ENCODE measurements around the gene PRXL2A. TPM values are rescaled to one million over a fixed set of nuclear protein-coding genes. Genes with fewer than 3 reads are reported as not detected.

PRXL2A gene
- total RNA-seq, 1 donor: 6.5 TPM

DNA sequence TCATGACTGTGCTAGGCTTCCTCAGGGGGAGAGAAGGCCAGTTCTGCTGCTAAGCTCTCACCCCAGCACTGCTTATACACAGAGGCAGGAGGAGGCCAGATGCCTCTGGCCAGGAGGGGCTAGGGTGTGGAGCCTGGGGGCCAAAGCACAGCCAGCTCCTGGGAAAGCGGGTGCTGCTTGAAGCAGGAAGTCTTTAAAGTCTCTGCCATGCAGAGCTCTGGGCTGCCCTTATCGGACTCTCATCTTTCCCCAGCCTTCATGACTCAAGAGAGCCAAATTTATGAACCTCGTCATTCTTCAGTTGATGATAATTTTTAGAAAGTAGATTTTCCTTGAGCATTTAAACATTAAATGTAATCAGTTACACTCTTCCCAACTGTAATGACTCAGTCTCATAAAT, 34.5 kb downstream of the PRXL2A start:
- DNase-seq (ENCODE audit: low read depth in 2 of 3, low spot score in 2 of 3): peak in 1 of 3 donors; percentile 28

DNA sequence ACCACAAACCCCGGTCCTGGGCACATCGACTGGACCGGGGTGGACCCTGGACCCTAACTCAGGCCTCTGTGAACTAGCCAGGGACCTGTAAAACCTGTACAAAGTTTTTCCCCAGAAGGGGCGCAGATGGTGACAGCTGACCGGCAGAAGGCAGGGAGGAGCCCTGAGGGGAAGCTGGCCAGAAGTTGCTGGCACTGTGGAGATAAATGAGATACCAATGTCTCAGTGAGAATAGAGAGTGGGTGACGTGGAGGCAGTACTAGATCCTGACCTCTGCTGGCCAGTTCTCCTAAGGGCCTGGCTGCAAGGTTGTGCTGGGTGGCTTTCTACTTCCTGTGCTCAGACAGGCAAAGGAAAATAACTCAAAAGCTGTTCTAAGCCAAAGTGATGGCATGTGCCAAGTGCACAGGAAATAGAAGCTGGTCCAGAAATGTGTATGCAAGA, 35.2 kb downstream of the PRXL2A start:
- DNase-seq (ENCODE audit: low read depth in 2 of 3, low spot score in 2 of 3): peak in 2 of 3 donors; percentile 60

DNA sequence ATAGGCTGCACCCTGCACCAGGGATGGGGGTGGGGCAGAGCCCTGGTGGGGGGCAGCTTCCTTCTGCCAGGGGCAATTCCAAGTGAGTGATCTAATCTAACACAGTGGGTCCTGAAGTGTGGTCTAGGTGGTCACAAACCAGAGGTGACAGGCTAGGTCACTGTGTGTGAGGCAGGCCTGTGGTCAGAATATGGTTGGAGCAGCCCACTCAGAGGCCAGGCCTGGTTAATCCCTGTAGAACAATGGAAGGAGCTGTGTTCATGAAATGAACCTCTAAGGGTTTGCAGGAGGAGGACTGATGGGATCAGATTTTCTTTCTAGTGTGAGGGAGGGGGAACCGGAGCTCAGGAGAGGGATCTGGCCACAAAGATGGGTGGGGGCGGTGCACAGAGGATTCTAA, 35.8 kb downstream of the PRXL2A start:
- DNase-seq (ENCODE audit: low read depth in 2 of 3, low spot score in 2 of 3): no peak

DNA sequence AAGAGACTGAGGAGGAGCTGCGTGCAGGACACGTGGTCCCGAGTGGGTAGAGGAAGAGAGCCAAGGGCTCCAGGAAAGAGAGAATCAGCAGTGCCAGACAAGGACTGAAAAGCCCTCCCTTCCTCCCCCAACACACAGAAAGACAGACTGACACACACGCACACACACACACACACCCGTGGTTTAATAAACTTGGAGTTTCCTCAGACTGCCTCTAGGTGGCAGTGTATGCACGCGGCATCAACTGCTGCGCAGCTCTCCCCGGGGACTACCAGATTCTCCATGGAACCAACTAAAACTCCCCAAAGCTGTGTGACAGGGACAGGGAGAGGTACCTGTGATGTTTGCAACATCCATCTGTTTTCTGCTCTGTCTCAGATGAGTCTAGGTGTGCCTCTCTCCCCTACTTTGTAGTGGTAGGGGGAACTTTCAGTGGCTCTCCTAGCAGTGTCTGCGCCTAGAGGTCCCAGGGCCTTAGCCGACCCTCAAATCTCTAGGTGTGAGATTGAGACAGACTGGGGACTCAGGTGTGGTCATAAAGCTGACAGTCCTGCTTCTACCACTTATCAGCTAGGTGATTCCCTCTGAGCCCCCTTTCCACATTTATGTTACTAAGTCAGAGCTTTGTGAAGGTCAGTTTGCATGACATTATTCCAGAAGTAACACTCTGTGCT, 36.4 kb downstream of the PRXL2A start:
- peak in 2 of 3 donors; percentile 63 to 72 for DNase-seq (ENCODE audit: low read depth in 2 of 3, low spot score in 2 of 3)

DNA sequence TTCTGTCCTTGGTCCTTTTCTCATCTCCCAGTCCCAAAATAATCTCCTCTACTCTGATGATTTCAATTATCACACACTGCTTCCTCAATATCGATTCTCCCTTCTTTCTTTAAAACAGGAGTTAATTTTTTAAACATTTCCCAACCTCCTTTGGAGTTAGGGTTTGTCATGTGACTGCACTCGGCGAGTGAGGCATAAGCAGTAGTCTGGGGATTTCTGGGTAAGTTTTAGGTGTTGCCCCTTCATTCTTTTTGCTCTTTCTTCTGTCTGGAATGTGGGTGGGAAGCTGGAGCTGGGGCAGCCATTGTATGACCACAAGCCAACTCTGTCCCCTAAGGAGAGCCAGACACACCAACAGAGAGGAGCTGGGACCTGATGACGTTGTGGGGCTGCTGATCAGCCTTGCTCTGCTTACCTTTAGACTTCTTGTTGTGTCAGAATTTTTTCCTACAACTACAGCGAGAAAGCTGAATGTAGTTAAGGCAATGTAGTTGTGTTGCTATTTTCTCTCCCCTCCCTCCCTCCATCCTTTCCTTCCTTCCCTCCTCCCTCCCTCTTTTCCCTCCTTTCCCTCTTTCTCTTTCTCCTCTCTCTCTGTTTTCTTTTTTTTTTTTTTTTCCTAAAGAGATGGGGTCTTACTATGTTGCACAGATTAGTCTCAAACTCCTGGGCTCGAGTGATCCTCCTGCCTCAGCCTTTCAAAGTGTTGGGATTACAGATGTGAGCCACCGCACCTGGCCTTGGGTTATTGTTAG, 39.3 kb downstream of the PRXL2A start:
- no peak for DNase-seq (ENCODE audit: low read depth in 2 of 3, low spot score in 2 of 3)

DNA sequence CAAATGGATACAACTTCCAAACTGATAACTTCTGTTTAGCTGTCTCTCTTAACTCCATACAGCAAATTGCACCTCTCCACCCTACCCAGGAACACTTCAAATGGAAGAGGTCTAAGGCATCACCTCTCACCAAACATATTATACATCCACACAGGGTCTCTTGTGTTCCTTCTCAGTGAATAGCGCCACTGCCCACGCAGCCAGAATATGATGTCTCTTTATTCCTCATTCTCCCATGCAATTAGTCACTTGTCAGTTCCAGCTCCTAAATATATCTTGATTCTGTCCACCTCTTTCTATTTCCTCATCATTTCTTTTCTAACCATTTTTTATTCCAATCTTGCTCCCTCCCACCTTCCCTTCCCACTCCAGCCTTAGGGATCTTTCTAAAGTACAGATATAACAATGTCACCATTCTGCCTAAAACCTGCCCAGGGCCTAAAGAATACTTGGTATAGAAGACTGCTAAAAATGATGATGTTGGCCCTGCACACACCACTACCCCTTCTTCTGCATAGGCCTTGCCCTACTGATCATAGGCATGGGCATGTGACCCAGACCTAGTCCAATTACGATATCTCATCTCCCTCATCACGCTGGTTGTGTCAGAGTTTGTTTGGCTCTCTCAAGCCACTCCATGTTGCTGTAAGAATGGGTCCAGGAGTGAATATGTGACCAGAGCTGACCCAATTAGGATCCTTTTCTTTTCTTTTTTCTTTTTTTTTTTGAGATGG, 40.0 kb downstream of the PRXL2A start:
- DNase-seq (ENCODE audit: low read depth in 2 of 3, low spot score in 2 of 3): no peak

DNA sequence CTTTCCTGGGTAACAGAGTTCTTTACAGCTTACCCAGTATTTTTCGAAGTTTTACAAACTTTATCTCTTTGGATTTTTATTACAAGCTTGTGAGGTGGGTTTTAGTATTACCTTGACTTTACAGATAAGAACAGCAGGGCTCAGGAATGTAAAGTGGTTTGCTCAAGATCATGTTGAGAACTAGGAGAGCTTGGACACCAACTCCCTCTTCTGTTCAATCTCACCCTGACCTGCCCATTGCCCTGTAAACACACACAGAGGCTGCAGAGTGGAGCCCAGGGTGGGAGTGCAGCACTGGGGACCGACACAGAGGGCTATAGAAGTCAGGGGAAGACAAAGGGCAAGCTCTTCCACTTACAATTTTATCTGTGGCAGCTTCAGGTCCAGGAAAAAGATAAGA, 41.2 kb downstream of the PRXL2A start:
- DNase-seq (ENCODE audit: low read depth in 2 of 3, low spot score in 2 of 3): no peak

DNA sequence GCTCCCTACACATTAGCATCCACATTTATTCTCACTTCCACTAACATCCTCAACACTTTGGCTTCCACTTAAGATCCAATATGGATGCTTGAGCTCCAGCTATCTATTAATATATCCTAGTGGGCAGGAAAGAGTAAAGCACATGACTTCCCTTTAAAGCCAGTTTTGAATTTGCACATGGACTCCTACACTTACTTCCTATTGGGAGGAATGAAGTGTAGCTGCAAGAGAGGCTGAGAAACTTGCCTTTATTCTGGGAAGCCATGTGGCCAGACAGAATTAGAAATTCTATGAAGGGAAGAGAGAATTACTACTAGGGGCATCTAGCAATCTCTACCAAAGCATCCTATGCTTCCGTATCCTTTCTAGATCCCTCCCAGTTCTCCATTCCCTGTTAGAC, 42.8 kb downstream of the PRXL2A start:
- no peak for DNase-seq (ENCODE audit: low read depth in 2 of 3, low spot score in 2 of 3)

DNA sequence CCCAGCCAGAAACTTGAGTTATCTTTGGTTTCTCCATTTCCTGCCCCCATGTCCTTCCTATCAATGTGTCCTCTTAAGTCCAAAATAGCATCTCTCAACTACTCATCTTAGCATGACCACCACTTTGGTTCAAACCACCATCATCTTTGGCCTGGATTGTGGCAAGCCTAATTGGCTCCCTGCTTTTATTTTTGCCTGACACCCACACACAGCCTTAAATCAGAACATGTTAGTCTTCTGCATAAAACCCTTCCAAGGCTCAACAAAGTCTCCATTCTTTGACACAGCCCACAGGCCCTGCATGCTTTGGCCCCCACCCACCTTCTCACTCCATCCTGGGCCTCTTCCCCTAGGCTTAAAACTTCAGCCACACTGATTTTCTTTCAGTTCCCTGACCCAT, 43.7 kb downstream of the PRXL2A start:
- no peak for DNase-seq (ENCODE audit: low read depth in 2 of 3, low spot score in 2 of 3)

DNA sequence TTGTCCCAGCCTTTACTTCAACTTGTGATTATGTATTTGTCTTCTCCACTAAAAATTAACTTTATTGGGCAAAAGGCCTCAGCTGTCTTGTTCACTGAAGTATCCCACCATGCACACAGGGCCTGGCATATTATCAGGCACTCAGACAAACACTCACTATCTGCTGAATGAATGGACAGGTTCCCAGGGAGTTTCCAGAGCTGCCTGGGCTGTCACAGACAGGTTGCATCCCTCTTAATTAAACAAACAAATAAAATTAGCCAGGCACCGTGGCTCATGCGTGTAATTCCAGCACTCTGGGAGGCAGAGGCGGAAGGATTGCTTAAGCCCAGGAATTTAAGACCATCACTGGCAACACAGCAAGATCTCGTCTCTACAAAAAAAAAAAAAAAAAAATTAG, 44.3 kb downstream of the PRXL2A start:
- no peak for DNase-seq (ENCODE audit: low read depth in 2 of 3, low spot score in 2 of 3)

DNA sequence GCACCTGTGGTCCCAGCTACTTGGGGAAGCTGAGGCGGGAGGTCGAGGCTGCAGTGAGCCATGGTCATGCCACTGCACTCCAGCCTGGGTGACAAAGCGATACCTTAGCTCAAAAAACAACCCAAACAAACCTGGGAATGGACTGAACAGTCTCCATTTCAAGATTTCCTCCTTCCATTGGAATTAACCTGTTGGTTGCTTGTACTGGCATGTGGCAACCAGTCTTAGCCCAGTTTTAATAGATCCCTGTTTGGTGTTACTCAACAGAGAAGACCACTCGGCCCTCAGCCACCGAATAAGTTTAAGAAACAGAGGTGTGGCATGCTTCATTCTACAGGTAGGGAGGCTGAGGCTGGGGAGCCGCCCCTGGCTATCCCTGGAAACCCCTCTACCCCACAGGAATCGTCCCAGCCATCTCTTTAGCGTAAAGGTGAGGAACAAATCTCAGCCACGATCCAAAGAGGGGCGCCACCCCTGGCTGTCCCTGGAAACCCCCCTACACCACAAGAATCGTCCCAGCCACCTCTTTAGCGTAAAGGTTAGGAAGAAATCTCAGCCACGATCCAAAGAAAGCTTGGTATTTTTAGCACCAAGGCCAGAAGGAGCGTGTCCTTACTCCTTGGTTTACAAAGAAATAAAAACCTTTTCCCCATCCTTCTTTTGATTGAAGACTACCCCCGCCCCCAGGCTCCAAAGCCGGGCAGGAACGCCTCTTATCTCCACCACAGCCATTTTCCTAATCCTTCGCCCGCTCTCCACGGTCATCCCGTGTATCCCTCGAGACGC, 44.9 kb downstream of the PRXL2A start:
- DNase-seq (ENCODE audit: low read depth in 2 of 3, low spot score in 2 of 3): no peak

DNA sequence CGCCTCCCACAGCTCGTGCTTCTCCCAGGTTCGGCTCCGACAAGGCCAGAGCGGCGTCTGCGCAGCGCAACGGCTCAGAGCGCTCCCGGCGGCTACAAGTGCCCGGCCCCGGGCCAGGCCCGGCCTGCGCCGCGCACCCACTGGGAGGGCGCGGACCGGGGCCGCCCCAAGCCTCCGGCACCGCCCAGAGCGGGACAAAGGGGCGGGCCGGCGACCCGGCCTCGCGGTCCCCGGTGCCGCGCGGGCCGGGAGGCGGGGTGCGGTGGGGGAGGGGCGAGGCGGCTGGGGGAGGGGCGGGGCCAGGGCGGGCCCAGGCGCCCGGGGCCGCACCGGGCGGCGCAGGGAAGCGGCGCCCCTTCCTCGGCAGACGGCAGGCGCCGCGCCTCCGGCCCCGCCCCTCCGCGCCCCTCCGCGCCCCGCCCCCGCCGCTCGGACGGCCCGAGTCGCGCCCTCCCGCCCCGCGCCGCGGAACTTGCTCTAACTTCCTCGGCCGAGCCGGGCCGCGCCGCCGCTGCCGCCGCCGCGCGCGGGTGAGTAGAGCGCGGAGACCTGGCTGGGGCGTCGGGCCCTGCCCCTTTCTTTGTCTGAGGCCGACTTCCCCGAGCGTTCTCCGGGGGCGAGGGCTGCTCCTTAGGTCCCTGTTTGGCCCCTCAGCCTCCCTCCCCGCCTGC, 45.6 kb downstream of the PRXL2A start, which contains the start of gene TSPAN14:
Gene TSPAN14, plus strand, starts transcription at position 469 of the 671 bp plus-strand sequence. CDS start 34,924 bp downstream, outside the sequence.
- peak in 2 of 3 donors; percentile 72 to 78 for DNase-seq (ENCODE audit: low read depth in 2 of 3, low spot score in 2 of 3)

DNA sequence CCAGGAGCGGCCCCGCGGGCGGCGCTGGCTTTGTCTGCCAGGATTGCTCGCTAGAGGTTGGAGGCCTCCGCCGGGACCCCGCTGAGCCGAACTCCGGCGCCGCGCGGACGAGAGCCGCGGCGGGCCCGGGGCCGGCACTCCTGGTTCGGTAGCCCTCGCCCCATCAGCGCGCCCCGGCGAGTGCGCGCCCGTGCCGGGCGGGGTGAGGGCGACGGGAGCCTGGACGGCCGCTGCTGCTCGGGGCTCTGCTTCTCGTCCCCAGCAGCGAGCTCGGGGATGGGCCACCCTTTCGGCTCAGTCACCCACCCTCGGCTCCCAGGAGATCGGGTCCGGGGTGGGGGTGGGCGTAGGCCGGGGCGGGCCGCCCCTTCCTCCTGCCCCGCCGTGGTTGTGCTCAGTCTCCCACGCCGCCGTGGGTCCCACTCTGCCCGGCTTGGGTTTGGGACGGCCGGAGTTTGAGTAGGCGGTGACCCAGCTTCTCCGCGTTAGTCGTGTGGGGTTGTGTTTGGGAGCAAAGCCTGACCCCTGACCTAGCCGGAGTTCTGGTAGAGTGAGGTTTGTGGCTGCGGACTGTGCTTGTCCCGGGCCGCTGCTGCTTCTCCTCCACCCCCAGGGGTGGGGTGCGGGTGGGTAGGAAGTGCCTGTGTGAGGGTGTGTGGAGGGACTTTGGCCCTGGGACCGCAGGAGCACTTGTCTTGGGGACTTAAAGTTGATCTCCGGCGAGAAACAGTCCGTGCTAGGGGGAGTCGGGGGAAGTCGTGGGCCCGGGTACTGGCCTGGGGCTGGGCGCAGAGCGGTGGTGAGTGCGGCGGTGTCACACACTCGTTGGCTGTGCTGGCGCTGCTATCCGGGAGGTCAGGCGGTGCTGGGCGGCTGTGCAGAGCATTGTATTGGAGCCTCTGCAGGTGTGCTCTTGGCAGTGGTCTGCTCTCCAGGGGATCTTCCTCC, 46.4 kb downstream of the PRXL2A start:
- peak in 1 of 3 donors; percentile 42 for DNase-seq (ENCODE audit: low read depth in 2 of 3, low spot score in 2 of 3)

DNA sequence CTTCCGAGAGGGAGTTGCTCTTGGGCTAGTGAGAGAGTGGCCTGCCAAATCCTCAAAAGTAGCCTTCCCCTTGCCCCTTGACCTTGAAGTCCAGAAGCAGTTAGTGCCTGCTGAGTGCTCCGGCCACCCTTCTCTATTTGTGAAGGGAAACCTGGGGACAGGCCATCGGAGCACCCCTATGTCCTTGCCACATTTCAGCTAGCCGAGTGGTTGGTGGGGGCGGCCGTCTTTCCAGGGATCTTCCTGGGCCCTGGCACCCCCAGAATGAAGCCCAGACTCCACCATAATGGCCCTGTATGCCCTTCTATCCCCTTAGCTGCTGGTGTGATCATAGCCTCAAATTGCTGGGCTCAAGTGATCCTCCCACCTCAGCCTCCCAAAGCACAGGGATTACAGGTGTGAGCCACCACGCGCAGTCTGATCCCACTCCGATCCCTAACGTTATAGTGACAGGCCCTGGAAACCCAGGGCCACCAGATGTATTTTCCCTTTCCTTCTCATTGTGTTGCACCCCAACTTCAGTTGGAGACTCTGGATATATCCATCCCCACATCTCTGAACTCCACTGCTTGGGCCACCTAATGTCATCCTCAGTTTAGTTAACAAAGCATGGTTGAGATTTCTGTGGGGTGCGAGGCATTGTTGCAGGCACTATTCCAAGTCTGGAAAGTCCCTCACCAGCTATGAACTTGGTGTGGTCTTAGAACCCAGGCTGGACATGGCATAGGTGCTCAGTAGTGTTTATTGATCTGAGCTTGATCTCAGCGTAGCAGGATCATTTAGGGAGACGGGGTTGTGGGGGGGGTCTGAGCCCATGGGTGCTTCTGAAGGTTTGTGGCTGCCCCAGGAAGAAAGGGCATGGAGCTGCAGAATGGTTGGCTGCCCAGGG, 47.4 kb downstream of the PRXL2A start:
- no peak for DNase-seq (ENCODE audit: low read depth in 2 of 3, low spot score in 2 of 3)

DNA sequence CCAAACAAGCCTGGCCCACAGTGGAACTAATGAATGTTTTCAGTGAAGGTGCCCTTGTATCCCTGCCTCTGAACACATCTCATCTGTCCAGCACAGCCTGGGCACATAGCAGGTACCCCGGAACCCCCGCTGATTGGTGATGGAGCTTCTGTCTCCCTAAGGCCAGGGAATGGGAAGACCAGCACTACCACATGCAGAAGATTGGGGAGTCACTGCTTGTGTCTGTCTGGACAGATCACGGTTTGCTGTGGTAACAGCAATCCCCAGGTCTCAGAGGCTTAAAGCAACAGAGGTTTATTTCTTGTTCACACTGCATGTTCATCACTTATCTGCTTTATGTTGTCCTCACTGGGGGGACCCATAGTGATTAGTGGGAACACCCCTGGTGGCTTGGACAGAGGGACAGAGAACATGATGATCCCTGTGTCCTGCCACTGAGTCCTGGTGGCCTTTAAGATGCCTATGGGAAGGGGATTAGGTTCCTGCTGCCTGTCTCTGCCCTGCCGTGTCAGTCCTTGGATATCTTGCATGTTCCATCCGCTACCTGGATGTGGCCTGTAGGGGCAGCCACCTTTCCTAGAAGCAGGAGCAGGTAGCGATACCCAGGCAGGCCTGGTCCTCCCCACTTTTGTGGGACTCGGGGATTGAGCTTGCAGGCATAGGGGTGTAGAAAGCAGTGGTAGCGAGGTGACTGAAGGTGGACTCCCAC, 49.4 kb downstream of the PRXL2A start:
- no peak for DNase-seq (ENCODE audit: low read depth in 2 of 3, low spot score in 2 of 3)

DNA sequence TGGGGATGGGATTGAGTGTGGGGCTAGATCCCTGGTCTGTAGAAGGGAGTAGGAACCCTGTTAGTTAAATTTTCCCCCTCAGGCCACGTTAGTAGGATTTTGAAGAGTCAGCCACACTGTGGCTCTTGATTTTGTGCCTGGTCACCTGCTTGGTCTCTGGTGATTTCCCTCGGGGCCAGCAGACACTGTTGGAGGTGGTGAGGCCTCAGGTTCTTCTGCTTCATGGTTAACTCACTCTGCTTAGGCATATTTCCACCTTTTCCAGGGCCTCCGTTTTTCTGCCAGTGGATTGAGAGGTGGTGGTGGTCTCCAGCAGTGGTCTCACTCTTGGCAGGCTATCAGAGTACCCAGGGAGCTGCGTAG, 49.9 kb downstream of the PRXL2A start:
- no peak for DNase-seq (ENCODE audit: low read depth in 2 of 3, low spot score in 2 of 3)

DNA sequence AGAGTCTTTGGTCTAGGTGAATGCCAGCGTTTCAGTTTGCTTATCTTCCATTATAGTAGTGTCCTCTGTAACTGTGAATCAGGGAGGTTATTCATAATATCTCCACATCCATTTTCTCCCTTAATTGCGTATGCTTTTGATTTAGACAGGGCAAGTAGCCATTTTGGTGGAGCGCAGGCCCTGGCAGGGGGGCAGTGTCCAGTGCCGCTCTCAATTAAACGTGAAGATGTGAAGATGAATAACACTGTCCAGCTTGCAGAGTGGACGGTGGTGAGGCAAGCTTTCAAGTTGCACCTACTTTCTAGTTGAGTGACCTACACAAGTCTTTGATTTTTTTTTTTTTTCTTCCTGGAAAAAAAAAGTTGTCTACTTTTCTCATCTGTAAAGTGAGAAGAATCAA, 50.3 kb downstream of the PRXL2A start:
- DNase-seq (ENCODE audit: low read depth in 2 of 3, low spot score in 2 of 3): no peak

Measured in hematopoietic multipotent progenitor cell (in vitro differentiated cells).